BLaER1 (cell line): Measurements from ENCODE around the gene SNCG.
"Not testable (repeated sequence)": the region's sequence is repeated elsewhere in the genome, so short reads cannot be mapped to it uniquely, and the experiment has no call there.

ENCODE experiments used
- H3K27ac ChIP-seq: shearing (Covaris generic); formaldehyde crosslinking; 2 replicates; pipeline ENCODE4 v1.8.1; 2022
- H3K27me3 ChIP-seq: shearing (Covaris generic); formaldehyde crosslinking; 2 replicates; pipeline ENCODE4 v1.8.1; 2022
- H3K36me3 ChIP-seq: shearing (Covaris generic); formaldehyde crosslinking; 2 replicates; pipeline ENCODE4 v1.8.1; 2022
- H3K4me1 ChIP-seq: shearing (Covaris generic); formaldehyde crosslinking; 2 replicates; pipeline ENCODE4 v1.8.1; 2022
- H3K4me2 ChIP-seq: shearing (Covaris generic); formaldehyde crosslinking; 2 replicates; pipeline ENCODE4 v1.8.1; 2022
- H3K4me3 ChIP-seq: shearing (Covaris generic); formaldehyde crosslinking; 2 replicates; pipeline ENCODE4 v1.8.1; 2022
- H3K9ac ChIP-seq: shearing (Covaris generic); formaldehyde crosslinking; 2 replicates; pipeline ENCODE4 v1.8.1; 2022
- H3K9me3 ChIP-seq: shearing (Covaris generic); formaldehyde crosslinking; 2 replicates; pipeline ENCODE4 v1.8.1; 2022
- H4K20me1 ChIP-seq: shearing (Covaris generic); formaldehyde crosslinking; 2 replicates; pipeline ENCODE4 v1.8.1; 2022
- Cebpa-rat ChIP-seq: shearing (Covaris generic); IDR thresholded peaks from 2 replicates; pipeline ENCODE4 v1.8.1; 2022

Gene SNCG

GRCh38 chr10:86958116-86958900, at the start of gene SNCG:
TSS of gene SNCG (plus strand) at chr10:86958599. CDS start at chr10:86958698, 99 bp downstream.
- peak within 1 kb of the TSS; percentile 63 for H3K4me2 ChIP-seq
- no peak within 1 kb of the TSS for H3K4me3 ChIP-seq
- peaks cover 16% of the 10 kb centered on the region for H3K4me1 ChIP-seq
- no peaks in the 10 kb centered on the region for H3K27me3 ChIP-seq
- 0 out of 2 replicates have a peak within 1 kb of the TSS, but pooled peaks have one; percentile 19 for H3K9ac ChIP-seq
- H3K36me3 ChIP-seq, result no peaks in the 10 kb centered on the region
- H3K27ac ChIP-seq, result peak within 1 kb of the TSS; percentile 55; the same call in 1 of the 2 replicates
- no peak for TF ChIP-seq Cebpa-rat
- no peaks in the 10 kb centered on the region for H4K20me1 ChIP-seq
- H3K9me3 ChIP-seq, result peaks cover 6% of the 10 kb centered on the region

- Histone ChIP-seq H3K27me3 (no peaks in the 10 kb centered on the region), H4K20me1 (no peaks in the 10 kb centered on the region), H3K4me2 (no peak overlapping the region), H3K36me3 (no peaks in the 10 kb centered on the region), H3K27ac (no peak overlapping the region), H3K9ac (no peak overlapping the region), H3K4me1 (no peaks in the 10 kb centered on the region), H3K9me3 (0 out of 2 replicates have a peak, but pooled peaks cover 4% of the 10 kb centered on the region), H3K4me3 (no peak overlapping the region)
- no peak for TF ChIP-seq Cebpa-rat
These were observed 43.7 kb upstream of the SNCG start for GRCh38 chr10:86914734-86915133.

GRCh38 chr10:86918022-86918471, 40.4 kb upstream of the SNCG start:
- no peak overlapping the region for H3K27ac ChIP-seq

GRCh38 chr10:86922553-86922961, 35.8 kb upstream of the SNCG start:
- Histone ChIP-seq H3K4me1 (no peaks in the 10 kb centered on the region), H3K36me3 (no peaks in the 10 kb centered on the region), H3K27ac (no peak overlapping the region), H3K9me3 (no peaks in the 10 kb centered on the region), H3K9ac (no peak overlapping the region), H3K27me3 (no peaks in the 10 kb centered on the region), H4K20me1 (no peaks in the 10 kb centered on the region), H3K4me3 (no peak overlapping the region), H3K4me2 (no peak overlapping the region)
- no peak for TF ChIP-seq Cebpa-rat

More at GRCh38 chr10:86918022-86918471, 40.4 kb upstream of the SNCG start:
- H3K4me1 ChIP-seq, result no peaks in the 10 kb centered on the region
- 0 out of 2 replicates have a peak, but pooled peaks cover 4% of the 10 kb centered on the region for H3K9me3 ChIP-seq
- H4K20me1 ChIP-seq, result no peaks in the 10 kb centered on the region
- no peaks in the 10 kb centered on the region for H3K36me3 ChIP-seq
- H3K4me3 ChIP-seq, result no peak overlapping the region
- H3K27me3 ChIP-seq, result no peaks in the 10 kb centered on the region
- H3K4me2 ChIP-seq, result no peak overlapping the region
- no peak for TF ChIP-seq Cebpa-rat
- H3K9ac ChIP-seq, result no peak overlapping the region

- Histone ChIP-seq H3K4me3 (no peak overlapping the region), H3K4me2 (no peak overlapping the region), H3K27me3 (no peaks in the 10 kb centered on the region), H4K20me1 (no peaks in the 10 kb centered on the region), H3K27ac (no peak overlapping the region), H3K9me3 (no peaks in the 10 kb centered on the region), H3K4me1 (no peaks in the 10 kb centered on the region), H3K36me3 (no peaks in the 10 kb centered on the region), H3K9ac (no peak overlapping the region)
- no peak for TF ChIP-seq Cebpa-rat
These were observed 28.7 kb upstream of the SNCG start for GRCh38 chr10:86929468-86930380.

- TF ChIP-seq Cebpa-rat, result no peak
- H3K36me3 ChIP-seq, result no peaks in the 10 kb centered on the region
- no peak overlapping the region for H3K27ac ChIP-seq
These were observed 26.5 kb upstream of the SNCG start for GRCh38 chr10:86931872-86932271.

GRCh38 chr10:86932674-86933073, 25.7 kb upstream of the SNCG start:
- Histone ChIP-seq H3K4me3 (no peak overlapping the region), H3K9me3 (no peaks in the 10 kb centered on the region), H3K4me2 (no peak overlapping the region), H3K27ac (no peak overlapping the region), H3K4me1 (no peaks in the 10 kb centered on the region), H4K20me1 (no peaks in the 10 kb centered on the region), H3K36me3 (no peaks in the 10 kb centered on the region), H3K27me3 (no peaks in the 10 kb centered on the region), H3K9ac (no peak overlapping the region)
- no peak for TF ChIP-seq Cebpa-rat

More at GRCh38 chr10:86931872-86932271, 26.5 kb upstream of the SNCG start:
- Histone ChIP-seq H3K4me3 (no peak overlapping the region), H3K9ac (no peak overlapping the region), H3K27me3 (no peaks in the 10 kb centered on the region), H4K20me1 (no peaks in the 10 kb centered on the region), H3K4me1 (no peaks in the 10 kb centered on the region), H3K9me3 (no peaks in the 10 kb centered on the region), H3K4me2 (no peak overlapping the region)

- not testable (repeated sequence) for H3K9ac ChIP-seq, H3K4me2 ChIP-seq
These were observed 24.2 kb upstream of the SNCG start for GRCh38 chr10:86934162-86934711.

GRCh38 chr10:86936661-86937501, 21.5 kb upstream of the SNCG start:
- Histone ChIP-seq H3K27me3 (no peaks in the 10 kb centered on the region), H3K9ac (no peak overlapping the region), H3K4me3 (no peak overlapping the region), H3K36me3 (no peaks in the 10 kb centered on the region), H3K27ac (no peak overlapping the region), H3K9me3 (no peaks in the 10 kb centered on the region), H4K20me1 (no peaks in the 10 kb centered on the region), H3K4me1 (no peaks in the 10 kb centered on the region), H3K4me2 (no peak overlapping the region)
- TF ChIP-seq Cebpa-rat, result no peak

More at GRCh38 chr10:86934162-86934711, 24.2 kb upstream of the SNCG start:
- not testable (repeated sequence) for H3K27ac ChIP-seq, H3K27me3 ChIP-seq, H3K9me3 ChIP-seq, H3K4me1 ChIP-seq, H4K20me1 ChIP-seq, H3K4me3 ChIP-seq, H3K36me3 ChIP-seq
